HepG2 (cell line): ENCODE data around the gene ALK. TPM values are rescaled to one million over a fixed set of nuclear protein-coding genes. Genes with fewer than 3 reads are reported as not detected.

Experiments
- ATAC-seq: fragments of 200-7000 bp; cut with Tn5 transposase; 3 replicates; pipeline ENCODE4 v1.9.1; 2020; ENCODE audit warnings: mild to moderate bottlenecking, moderate library complexity
- BruUV-seq: library from RNA; stranded (reverse); fragments of 400-500 nt; replicated peaks from 2 replicates; lab custom pipeline; 2021; lab: Mats Ljungman, UMichigan
- CTCF ChIA-PET: fragments of 300-600 bp; formaldehyde crosslinking; extraction: SDS; loops from one replicate; lab custom pipeline; 2021; ENCODE audit warnings: low total read pairs, inconsistent platforms, low intra/inter-chr PET ratio; lab: Yijun Ruan, JAX
- POLR2A ChIA-PET: fragments of 350-600 bp; sonication (Branson Sonifier 250); formaldehyde crosslinking; loops from one replicate; lab custom pipeline; 2020; ENCODE audit warnings: antibody characterized with exemption, inconsistent platforms; lab: Yijun Ruan, JAX
- DNase-seq: peaks from one replicate; pipeline ENCODE4 v3.0.0-alpha.2; 2015; ENCODE audit warnings: low spot score
- FAIRE-seq: peaks from 3 replicates; lab custom pipeline; 2011; peaks lifted over from hg19 to GRCh38; lab: Jason Lieb, UNC
- H2AFZ ChIP-seq: one replicate; pipeline ENCODE4 v1.6.1; 2011; ENCODE audit warnings: low read length, inconsistent platforms
- H3K27ac ChIP-seq: fragments of 300-600 bp; 3 replicates; pipeline ENCODE4 v1.8.0; 2011; ENCODE audit warnings: mixed run types, mild to moderate bottlenecking, mixed read lengths, low read length, inconsistent platforms; ENCODE audit not compliant: insufficient read depth; ENCODE audit errors: extremely low read length
- H3K27me3 ChIP-seq, 2 experiments: fragments of 200-600 bp in 1 of 2; 2 replicates in 1 of 2; 3 replicates in 1 of 2; pipeline versions ENCODE4 v1.6.0 to v1.8.0; 2011; ENCODE audit warnings: low read length in 2 of 2, mild to moderate bottlenecking in 2 of 2, moderate library complexity in 2 of 2, inconsistent platforms in 1 of 2; ENCODE audit not compliant: insufficient read depth in 2 of 2, control insufficient read depth in 1 of 2
- H3K36me3 ChIP-seq, 2 experiments: fragments of 200-600 bp in 1 of 2; replicated peaks in 1 of 2; 2 replicates in 1 of 2; 3 replicates in 1 of 2; pipeline versions ENCODE4 v1.5.1 to v1.8.0; 2011; ENCODE audit warnings: low read length in 2 of 2, inconsistent platforms in 1 of 2; ENCODE audit not compliant: insufficient read depth in 2 of 2, control insufficient read depth in 1 of 2
- H3K4me1 ChIP-seq: 2 replicates; pipeline ENCODE4 v1.5.1; 2012; ENCODE audit warnings: low read length, inconsistent platforms; ENCODE audit not compliant: insufficient read depth
- H3K4me2 ChIP-seq: 2 replicates; pipeline ENCODE4 v1.6.0; 2011; ENCODE audit warnings: low read depth, low read length, inconsistent platforms
- H3K4me3 ChIP-seq, 3 experiments: fragments of 200-600 bp in 1 of 3; sonication (generic), shearing (Covaris generic) in 1 of 3; replicated peaks in 1 of 3; 2 replicates each; pipeline ENCODE4 v1.5.1; 2011 to 2016; ENCODE audit warnings: low read length in 3 of 3, inconsistent platforms in 2 of 3, low read depth in 2 of 3, mild to moderate bottlenecking in 2 of 3, control low read depth in 1 of 3, mixed read lengths in 1 of 3; ENCODE audit not compliant: insufficient read depth in 1 of 3
- H3K79me2 ChIP-seq: one replicate; pipeline ENCODE4 v1.6.1; 2011; ENCODE audit warnings: low read length, inconsistent platforms; ENCODE audit not compliant: insufficient read depth
- H3K9ac ChIP-seq: 2 replicates; pipeline ENCODE4 v1.6.0; 2011; ENCODE audit warnings: mild to moderate bottlenecking, low read depth, low read length, inconsistent platforms; ENCODE audit not compliant: insufficient read depth
- H3K9me3 ChIP-seq: 2 replicates; pipeline ENCODE4 v1.5.1; 2012; ENCODE audit warnings: mild to moderate bottlenecking, low read length
- H4K20me1 ChIP-seq: 2 replicates; pipeline ENCODE4 v1.6.0; 2011; ENCODE audit warnings: inconsistent platforms, mild to moderate bottlenecking, low read length, moderate library complexity; ENCODE audit not compliant: insufficient read depth
- AGO1 ChIP-seq: fragments of 200-400 bp; formaldehyde crosslinking; IDR thresholded peaks from 2 replicates; pipeline ENCODE4 v1.6.1; 2017; ENCODE audit warnings: mild to moderate bottlenecking, low read depth, low read length, moderate library complexity; ENCODE audit not compliant: poor library complexity, severe bottlenecking
- DBP ChIP-seq: sonication (generic); formaldehyde crosslinking; IDR thresholded peaks from 2 replicates; pipeline ENCODE4 v1.4.0; 2020; ENCODE audit warnings: missing genetic modification reagents; ENCODE audit errors: not compliant biosample characterization
- REST ChIP-seq, 2 experiments: IDR thresholded peaks; 2 replicates each; pipeline ENCODE4 v1.6.1; 2011 to 2012; ENCODE audit warnings: low read length in 2 of 2, borderline replicate concordance in 1 of 2, low read depth in 1 of 2, mild to moderate bottlenecking in 1 of 2, moderate library complexity in 1 of 2
- WGBS: methylation state at CpG from one replicate; pipeline ENCODE4 v1.1.6; 2017; ENCODE audit warnings: low lambda C conversion rate; 5-methylcytosine and 5-hydroxymethylcytosine counted together
- in situ Hi-C: cut with HindIII; loops from 2 replicates; pipeline ENCODE4 v1.10.0; 2017; ENCODE audit warnings: low pct_unique_long_range_greater_than_20kb; ENCODE audit not compliant: extremely low pct_ligation_motif_present
- intact Hi-C: fragments of 100-400 bp; cut with micrococcal nuclease; formaldehyde crosslinking; loops from one replicate; pipeline ENCODE4 v1.10.0; 2022; ENCODE audit not compliant: unreplicated experiment
- polyA plus RNA-seq, 8 experiments: library from polyadenylated mRNA; depleted of rRNA in 3 of 8; stranded (reverse) in 7 of 8; unstranded in 1 of 8; fragments of >200 nt; fragmentation: Illumina TruSeq in 4 of 8; extraction: Trizol in 4 of 8; gene quantifications; 2 replicates each; pipeline versions ENCODE4 v1.2.1 to v1.2.3, GENCODE V29; 2011 to 2016; ENCODE audit warnings: low read depth in 4 of 8, missing spikeins in 1 of 8, mixed read lengths in 1 of 8; ENCODE audit not compliant: insufficient read depth in 1 of 8
- total RNA-seq, 5 experiments: library from RNA; depleted of rRNA; stranded (reverse); fragments of >200 nt; fragmentation: Illumina TruSeq; extraction: Trizol; gene quantifications; 2 replicates each; pipeline ENCODE4 v1.2.3, GENCODE V29; 2016; ENCODE audit warnings: low read depth in 1 of 5

The ALK gene
- total and polyA plus RNA-seq, 2 of the 13 experiments (the other 11 are each of a cell fraction or from before 2014, with no cell fraction given), result not detected

GRCh38 chr2:29489568-29489967, 431.8 kb downstream of the ALK start:
- ATAC-seq, result no peak
- H3K4me2 ChIP-seq, result no peak overlapping the region
- H3K4me1 ChIP-seq, result no peaks in the 10 kb centered on the region
- H3K36me3 ChIP-seq, result no peaks in the 10 kb centered on the region
- H3K4me3 ChIP-seq, result no peak overlapping the region
- intact Hi-C loops, result no loop called here
- H3K27me3 ChIP-seq, result peaks cover 0 to 2% of the 10 kb centered on the region in 2 experiments; a peak in 1 of 5 replicates
- H3K9ac ChIP-seq, result no peak overlapping the region
- no peaks in the 10 kb centered on the region for H4K20me1 ChIP-seq
- FAIRE-seq, result no peak
- no peak for DNase-seq
- H3K27ac ChIP-seq, result no peak overlapping the region
- H3K9me3 ChIP-seq, result no peaks in the 10 kb centered on the region
- H3K79me2 ChIP-seq, result no peaks in the 10 kb centered on the region
- CTCF ChIA-PET, result no interaction called here
- WGBS, result 29% methylated on average over 1 of the region's 1 CpG
- BruUV-seq, result no TSS peak
- no peak overlapping the region for H2AFZ ChIP-seq
- TF ChIP-seq DBP, result no peak
- no peak for TF ChIP-seq AGO1
- peak in 1 of 2 experiments; percentile 62; a peak in 3 of 4 replicates for TF ChIP-seq REST (IDR thresholded peaks at IDR 0.05; ENCODE audit: borderline replicate concordance in 1 of 2, low read depth in 1 of 2, low read length in 2 of 2)
- TF ChIP-seq, all 625 proteins: peak for 1
- in situ Hi-C loops, result no loop called here
- POLR2A ChIA-PET, result no interaction called here
